ENCODE measurements around the gene IGFBP6. TPM values are rescaled to one million over a fixed set of nuclear protein-coding genes. Genes with fewer than 3 reads are reported as not detected.
A peak's percentile ranks its signal among the peaks of the same experiment; 100 is the strongest.

IGFBP6 gene
- polyA plus RNA-seq, 2 donors, result 40.8 to 59.1 TPM

DNA sequence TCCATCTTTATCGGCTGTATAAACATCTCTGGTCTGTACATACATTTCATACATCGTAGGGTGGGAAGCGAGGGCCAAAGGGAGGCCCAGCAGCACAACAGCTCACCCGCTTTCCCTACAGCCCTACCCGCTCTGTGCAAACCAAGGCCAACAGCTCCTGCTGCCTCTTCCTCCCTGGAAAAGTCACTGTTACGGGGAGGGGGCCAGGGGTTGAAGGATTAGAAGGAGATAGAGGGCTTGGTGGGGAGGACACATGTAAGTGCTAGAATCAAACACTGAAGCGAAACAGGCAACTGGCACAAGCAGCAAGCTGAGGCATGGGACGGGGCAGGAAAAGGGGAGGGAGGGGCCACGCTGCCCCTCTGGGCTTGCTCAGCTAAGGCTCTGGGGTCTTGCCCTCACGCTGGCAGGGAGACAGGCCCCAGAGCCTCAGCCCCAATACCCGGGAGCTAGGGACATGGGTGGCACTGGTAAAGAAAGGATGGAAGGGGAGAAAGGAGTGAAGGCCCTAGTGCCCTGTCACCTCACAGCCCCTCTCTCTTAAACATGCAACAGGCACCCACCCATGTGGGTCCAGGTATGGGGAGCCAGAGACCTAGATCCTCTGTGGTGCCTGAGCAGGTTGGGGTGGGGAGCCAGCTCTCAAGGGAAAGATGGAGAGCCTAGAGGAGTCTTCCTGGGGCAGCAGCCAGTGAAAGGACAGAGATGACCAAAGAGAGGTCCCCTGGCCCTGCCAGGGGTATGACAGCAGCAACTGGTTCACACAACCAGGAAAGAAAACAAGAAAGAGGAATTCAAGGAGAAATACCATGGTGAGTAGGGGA is 32.6 kb upstream of the IGFBP6 start:
- WGBS, 2 donors, result 80% methylated on average over 10 to 11 of the region's 11 CpGs
- H3K36me3 ChIP-seq (ENCODE audit: control insufficient read depth in 2 of 2, insufficient read depth in 2 of 2, low read length in 1 of 2), result peaks cover 3 to 43% of the 10 kb centered on the region in 2 donors
- H3K27ac ChIP-seq (ENCODE audit: low read depth in 2 of 2, low read length in 1 of 2), result peak overlapping the region; percentile 23 to 45
- no peaks in the 10 kb centered on the region for H3K9me3 ChIP-seq (ENCODE audit: control insufficient read depth in 2 of 2, insufficient read depth in 1 of 2, low read depth in 1 of 2, low read length in 1 of 2)
- peaks cover 0 to 29% of the 10 kb centered on the region in 2 donors for H3K4me1 ChIP-seq (ENCODE audit: control insufficient read depth in 2 of 2, insufficient read depth in 2 of 2, low read length in 1 of 2)
- H3K27me3 ChIP-seq (ENCODE audit: control insufficient read depth in 1 of 2, insufficient read depth in 2 of 2, low read length in 2 of 2), result no peaks in the 10 kb centered on the region
- H3K4me3 ChIP-seq (ENCODE audit: low read depth in 1 of 2, low read length in 2 of 2), result no peak overlapping the region

DNA sequence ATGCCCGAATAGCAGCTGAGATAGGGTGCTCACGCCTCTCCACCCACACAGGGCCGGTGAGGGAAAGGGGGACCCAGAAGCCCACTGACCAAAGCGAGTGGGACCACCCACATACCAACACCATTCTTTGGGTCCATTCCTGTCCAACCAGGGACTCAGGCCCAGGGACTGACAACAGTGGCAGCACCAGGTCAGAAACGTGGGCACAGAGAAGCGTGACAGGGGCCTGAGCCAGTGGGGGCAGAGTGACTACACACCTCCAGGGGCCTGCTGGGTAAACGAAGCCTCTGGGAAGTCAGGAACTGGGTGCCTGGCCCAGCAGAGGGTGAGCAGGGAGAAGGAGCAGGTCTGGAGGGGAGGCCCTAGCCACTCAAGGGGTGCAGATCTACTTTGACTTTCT is 32.0 kb upstream of the IGFBP6 start:
- H3K4me1 ChIP-seq (ENCODE audit: control insufficient read depth in 2 of 2, insufficient read depth in 2 of 2, low read length in 1 of 2), result peaks cover 0 to 29% of the 10 kb centered on the region in 2 donors
- H3K4me3 ChIP-seq (ENCODE audit: low read depth in 1 of 2, low read length in 2 of 2), result no peak overlapping the region
- H3K36me3 ChIP-seq (ENCODE audit: control insufficient read depth in 2 of 2, insufficient read depth in 2 of 2, low read length in 1 of 2), result peaks cover 3 to 40% of the 10 kb centered on the region in 2 donors
- peak overlapping the region in 1 of 2 donors; percentile 45 for H3K27ac ChIP-seq (ENCODE audit: low read depth in 2 of 2, low read length in 1 of 2)
- no peaks in the 10 kb centered on the region for H3K9me3 ChIP-seq (ENCODE audit: control insufficient read depth in 2 of 2, insufficient read depth in 1 of 2, low read depth in 1 of 2, low read length in 1 of 2)
- H3K27me3 ChIP-seq (ENCODE audit: control insufficient read depth in 1 of 2, insufficient read depth in 2 of 2, low read length in 2 of 2), result no peaks in the 10 kb centered on the region
- 67 to 82% methylated on average over 7 of the region's 7 CpGs for WGBS, 2 donors

DNA sequence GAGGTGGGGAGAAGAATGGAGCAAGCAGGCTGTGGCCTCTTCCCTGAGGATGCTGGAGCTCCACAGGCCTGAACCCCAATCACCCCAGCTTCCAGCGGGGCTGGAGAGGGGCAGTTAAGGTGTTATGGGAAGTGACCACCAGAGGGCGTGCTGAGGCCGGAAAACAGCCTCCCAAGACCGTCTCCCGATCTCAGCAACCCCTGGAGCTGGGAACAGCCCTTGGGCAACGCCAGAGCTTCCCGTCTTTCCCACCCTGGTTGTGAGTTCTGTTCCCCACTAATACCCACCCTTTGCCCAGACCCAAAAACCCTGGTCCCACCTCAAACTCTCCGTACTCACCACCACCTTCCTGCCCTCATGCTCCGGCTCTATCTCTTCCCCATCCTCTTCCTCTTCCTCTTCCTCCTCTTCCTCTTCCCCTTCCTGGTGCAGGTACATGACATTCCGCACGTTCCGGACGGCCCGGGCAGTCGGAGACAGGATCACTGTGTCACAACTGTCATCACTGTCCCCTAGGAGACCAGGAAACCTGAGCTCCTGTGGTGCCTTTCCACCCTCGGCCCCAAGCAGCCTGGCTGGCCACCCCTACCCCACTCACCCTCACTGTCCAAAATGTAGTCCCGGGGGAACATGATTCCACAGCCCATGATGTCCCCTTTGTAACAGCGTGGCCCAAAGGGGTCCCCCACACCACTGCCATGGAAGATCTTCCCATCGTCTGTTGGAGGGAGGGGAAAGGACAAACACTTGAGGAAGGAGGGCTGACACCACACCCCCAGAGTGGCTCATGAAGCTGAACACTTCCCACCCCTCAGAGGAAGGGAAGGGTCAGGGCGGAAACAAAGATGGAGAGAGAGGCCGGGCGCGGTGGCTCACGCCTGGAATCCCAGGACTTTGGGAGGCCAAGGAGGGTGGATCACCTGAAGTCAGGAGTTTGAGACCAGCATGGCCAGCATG is 31.2 kb upstream of the IGFBP6 start:
- peaks cover 3 to 41% of the 10 kb centered on the region in 2 donors for H3K36me3 ChIP-seq (ENCODE audit: control insufficient read depth in 2 of 2, insufficient read depth in 2 of 2, low read length in 1 of 2)

DNA sequence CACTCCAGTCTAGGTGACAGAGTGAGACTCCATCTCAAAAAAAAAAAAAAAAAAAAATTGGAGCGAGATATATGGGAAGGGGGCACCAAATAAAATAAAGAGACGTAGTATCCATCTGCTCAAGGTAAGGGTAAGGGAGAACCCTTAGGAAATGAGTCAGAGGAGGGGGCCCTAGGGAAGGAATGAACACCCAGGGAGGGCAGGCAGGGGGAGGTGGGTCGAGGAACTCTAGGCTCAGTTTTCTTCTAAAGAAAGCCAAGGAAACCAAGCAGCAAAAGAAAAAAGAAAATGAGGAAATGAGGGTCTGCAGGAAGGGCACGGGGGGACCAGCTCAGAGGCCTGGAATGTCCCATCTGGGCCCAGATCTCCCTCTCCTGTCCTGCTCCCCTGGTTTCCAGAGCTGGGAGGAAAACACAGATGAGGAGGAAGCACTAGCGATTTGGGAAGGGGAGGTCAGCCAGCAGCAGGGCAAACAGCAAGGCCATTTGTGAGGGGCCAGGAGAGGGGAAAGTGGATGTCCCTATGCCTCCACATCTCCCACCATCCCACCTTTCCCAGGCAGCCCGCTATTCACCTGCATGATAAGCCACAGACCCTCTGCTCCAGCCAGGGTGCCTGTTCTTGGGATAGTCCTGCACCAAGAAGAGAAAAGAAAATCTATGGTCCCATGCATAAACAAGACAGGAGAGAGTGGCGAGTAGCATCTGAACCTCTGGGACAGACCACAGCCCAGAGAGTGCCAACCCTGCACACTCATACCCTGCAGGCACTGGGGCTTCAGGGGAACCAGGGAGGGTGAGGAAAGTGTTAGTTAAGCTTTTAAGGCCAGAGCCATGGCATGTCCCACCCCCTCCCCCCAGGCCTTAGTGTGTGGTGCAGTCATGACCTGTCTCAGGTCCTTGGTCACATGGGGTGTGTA is 30.1 kb upstream of the IGFBP6 start:
- no peaks in the 10 kb centered on the region for H3K27me3 ChIP-seq (ENCODE audit: control insufficient read depth in 1 of 2, insufficient read depth in 2 of 2, low read length in 2 of 2)
- 78 to 81% methylated on average over 7 of the region's 7 CpGs for WGBS, 2 donors
- H3K4me1 ChIP-seq (ENCODE audit: control insufficient read depth in 2 of 2, insufficient read depth in 2 of 2, low read length in 1 of 2), result peaks cover 7 to 29% of the 10 kb centered on the region in 2 donors
- no peak overlapping the region for H3K4me3 ChIP-seq (ENCODE audit: low read depth in 1 of 2, low read length in 2 of 2)
- H3K9me3 ChIP-seq (ENCODE audit: control insufficient read depth in 2 of 2, insufficient read depth in 1 of 2, low read depth in 1 of 2, low read length in 1 of 2), result no peaks in the 10 kb centered on the region
- H3K27ac ChIP-seq (ENCODE audit: low read depth in 2 of 2, low read length in 1 of 2), result peak overlapping the region in 1 of 2 donors; percentile 11
- H3K36me3 ChIP-seq (ENCODE audit: control insufficient read depth in 2 of 2, insufficient read depth in 2 of 2, low read length in 1 of 2), result peaks cover 3 to 45% of the 10 kb centered on the region in 2 donors

More for the DNA sequence above, 31.2 kb upstream of the IGFBP6 start:
- 41 to 47% methylated on average over 20 to 24 of the region's 24 CpGs for WGBS, 2 donors
- Histone ChIP-seq H3K27me3 (ENCODE audit: control insufficient read depth in 1 of 2, insufficient read depth in 2 of 2, low read length in 2 of 2) (no peaks in the 10 kb centered on the region), H3K27ac (ENCODE audit: low read depth in 2 of 2, low read length in 1 of 2) (peak overlapping the region; percentile 8 to 76), H3K9me3 (ENCODE audit: control insufficient read depth in 2 of 2, insufficient read depth in 1 of 2, low read depth in 1 of 2, low read length in 1 of 2) (no peaks in the 10 kb centered on the region), H3K4me1 (ENCODE audit: control insufficient read depth in 2 of 2, insufficient read depth in 2 of 2, low read length in 1 of 2) (peaks cover 4 to 32% of the 10 kb centered on the region in 2 donors), H3K4me3 (ENCODE audit: low read depth in 1 of 2, low read length in 2 of 2) (no peak overlapping the region)

DNA sequence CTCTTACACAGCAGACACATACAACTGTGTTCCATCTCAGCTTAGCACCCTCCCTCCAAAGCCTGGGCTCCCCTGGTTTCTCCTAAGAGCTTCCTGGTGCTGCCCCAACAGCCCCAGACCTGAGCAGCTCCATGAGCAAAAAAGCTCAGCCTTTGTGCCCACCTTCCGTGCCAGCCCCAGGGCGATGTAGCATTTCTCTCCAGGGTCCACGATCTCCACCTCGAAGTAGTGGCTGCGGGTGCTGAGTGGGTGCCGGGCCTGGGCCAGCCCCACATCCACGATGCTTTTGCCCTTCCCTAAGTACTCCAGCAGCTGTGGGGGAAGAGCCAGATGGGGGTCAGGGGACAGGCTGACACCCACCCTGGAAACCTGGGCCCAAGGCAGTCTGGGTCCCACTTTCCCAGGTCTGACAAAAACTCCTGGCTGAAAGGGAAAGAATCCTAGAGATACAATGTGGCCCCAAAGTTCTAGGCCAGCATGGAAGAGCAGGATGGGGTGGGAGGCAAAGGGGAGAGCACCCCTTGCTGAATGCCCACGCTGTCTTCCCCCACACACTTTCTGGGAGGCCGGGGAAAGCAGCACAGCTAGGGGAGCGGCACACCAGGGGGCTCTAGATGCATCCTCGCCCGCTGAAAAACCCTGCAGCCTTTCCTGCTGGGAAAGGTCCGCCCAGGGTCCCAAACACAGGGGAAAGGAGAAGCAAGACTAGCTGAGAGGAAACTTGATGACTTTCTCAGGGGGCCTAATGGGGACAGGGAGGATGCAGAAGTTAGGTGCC is 29.3 kb upstream of the IGFBP6 start:
- H3K4me3 ChIP-seq (ENCODE audit: low read depth in 1 of 2, low read length in 2 of 2), result no peak overlapping the region
- H3K9me3 ChIP-seq (ENCODE audit: control insufficient read depth in 2 of 2, insufficient read depth in 1 of 2, low read depth in 1 of 2, low read length in 1 of 2), result no peaks in the 10 kb centered on the region
- H3K27ac ChIP-seq (ENCODE audit: low read depth in 2 of 2, low read length in 1 of 2), result peak overlapping the region; percentile 11 to 28
- peaks cover 7 to 30% of the 10 kb centered on the region in 2 donors for H3K4me1 ChIP-seq (ENCODE audit: control insufficient read depth in 2 of 2, insufficient read depth in 2 of 2, low read length in 1 of 2)
- no peaks in the 10 kb centered on the region for H3K27me3 ChIP-seq (ENCODE audit: control insufficient read depth in 1 of 2, insufficient read depth in 2 of 2, low read length in 2 of 2)
- H3K36me3 ChIP-seq (ENCODE audit: control insufficient read depth in 2 of 2, insufficient read depth in 2 of 2, low read length in 1 of 2), result peaks cover 3 to 45% of the 10 kb centered on the region in 2 donors
- 81 to 86% methylated on average over 13 of the region's 13 CpGs for WGBS, 2 donors

DNA sequence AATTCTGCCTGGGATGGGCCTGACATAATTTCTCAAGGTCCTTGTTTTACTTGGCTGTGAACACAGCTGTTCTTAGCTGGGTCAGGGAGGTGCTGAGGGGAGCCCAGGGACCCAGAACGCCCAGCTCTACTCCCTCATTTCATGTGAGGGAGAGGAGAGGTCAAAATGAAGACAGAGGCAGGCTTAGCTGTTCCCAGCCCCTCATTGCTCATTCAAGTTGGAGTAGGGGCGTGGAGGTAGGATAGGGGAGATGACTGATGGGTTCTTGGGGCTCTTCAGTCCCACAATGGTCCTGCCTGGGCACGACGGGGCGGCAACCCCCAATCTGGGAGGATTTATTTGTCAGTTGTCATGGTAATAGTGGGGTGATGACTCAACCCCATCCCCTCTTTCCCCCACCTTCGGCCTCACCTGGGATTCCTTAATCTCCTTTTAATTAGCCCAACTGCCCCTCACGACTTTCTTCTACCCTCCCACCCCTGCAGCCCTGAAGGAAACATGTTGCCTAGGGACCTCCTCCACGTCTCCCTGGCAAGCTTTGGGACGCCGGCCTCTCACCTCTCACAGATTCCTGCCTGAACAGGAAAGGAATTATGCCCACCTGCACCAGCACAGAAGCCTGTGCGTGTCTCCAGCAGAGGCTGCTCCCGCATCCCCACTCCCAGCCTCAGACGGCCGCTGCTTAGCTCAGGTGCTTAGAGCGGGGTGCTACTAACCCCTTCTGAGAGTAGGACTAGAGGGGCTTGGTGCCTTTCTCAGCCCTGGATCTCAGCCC is 28.5 kb upstream of the IGFBP6 start:
- Histone ChIP-seq H3K27me3 (ENCODE audit: control insufficient read depth in 1 of 2, insufficient read depth in 2 of 2, low read length in 2 of 2) (no peaks in the 10 kb centered on the region), H3K9me3 (ENCODE audit: control insufficient read depth in 2 of 2, insufficient read depth in 1 of 2, low read depth in 1 of 2, low read length in 1 of 2) (no peaks in the 10 kb centered on the region), H3K4me1 (ENCODE audit: control insufficient read depth in 2 of 2, insufficient read depth in 2 of 2, low read length in 1 of 2) (peaks cover 9 to 31% of the 10 kb centered on the region in 2 donors), H3K4me3 (ENCODE audit: low read depth in 1 of 2, low read length in 2 of 2) (no peak overlapping the region), H3K36me3 (ENCODE audit: control insufficient read depth in 2 of 2, insufficient read depth in 2 of 2, low read length in 1 of 2) (peaks cover 3 to 44% of the 10 kb centered on the region in 2 donors), H3K27ac (ENCODE audit: low read depth in 2 of 2, low read length in 1 of 2) (peak overlapping the region in 1 of 2 donors; percentile 57)
- 43 to 63% methylated on average over 15 of the region's 15 CpGs for WGBS, 2 donors

DNA sequence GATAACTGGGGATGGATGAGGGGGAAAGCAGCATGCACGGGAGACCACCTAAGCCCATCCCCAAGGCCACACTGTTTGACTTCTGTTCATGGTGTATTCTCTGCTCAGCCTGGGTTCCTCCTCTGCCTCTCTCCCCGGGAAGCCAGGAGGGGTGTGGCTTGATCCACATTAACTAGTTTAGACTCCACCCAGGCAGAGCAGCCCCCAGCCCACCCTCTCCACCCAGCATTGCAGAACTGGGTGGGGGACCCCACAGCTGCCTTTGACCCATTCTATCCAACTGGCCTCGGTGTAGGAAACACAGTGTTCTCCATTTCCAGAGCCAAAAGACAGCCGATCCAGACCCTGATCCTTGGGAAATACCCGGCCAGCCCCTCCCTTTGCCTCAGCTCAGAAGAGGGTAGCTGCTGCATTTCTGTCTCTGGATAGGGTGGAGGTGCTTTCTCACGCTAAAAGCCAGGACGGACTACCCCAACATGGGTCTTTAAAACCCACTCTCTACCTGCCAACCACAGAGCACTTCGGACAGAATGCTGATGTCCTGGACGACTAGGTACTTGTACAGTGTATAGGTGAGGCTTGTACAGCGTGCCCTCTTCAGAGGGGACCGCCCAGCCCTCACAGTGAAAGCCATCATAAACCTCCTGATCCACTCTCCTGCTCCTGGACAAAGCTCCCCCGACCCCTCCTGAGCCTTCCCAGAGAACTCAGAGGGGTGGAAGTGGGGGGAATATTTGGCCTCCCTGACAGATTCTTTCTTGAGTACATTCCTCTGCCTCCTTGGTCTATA is 27.7 kb upstream of the IGFBP6 start:
- Histone ChIP-seq H3K9me3 (ENCODE audit: control insufficient read depth in 2 of 2, insufficient read depth in 1 of 2, low read depth in 1 of 2, low read length in 1 of 2) (no peaks in the 10 kb centered on the region), H3K4me3 (ENCODE audit: low read depth in 1 of 2, low read length in 2 of 2) (no peak overlapping the region), H3K27ac (ENCODE audit: low read depth in 2 of 2, low read length in 1 of 2) (peak overlapping the region in 1 of 2 donors; percentile 57), H3K36me3 (ENCODE audit: control insufficient read depth in 2 of 2, insufficient read depth in 2 of 2, low read length in 1 of 2) (peaks cover 10 to 42% of the 10 kb centered on the region in 2 donors), H3K27me3 (ENCODE audit: control insufficient read depth in 1 of 2, insufficient read depth in 2 of 2, low read length in 2 of 2) (no peaks in the 10 kb centered on the region), H3K4me1 (ENCODE audit: control insufficient read depth in 2 of 2, insufficient read depth in 2 of 2, low read length in 1 of 2) (peaks cover 10 to 35% of the 10 kb centered on the region in 2 donors)
- WGBS, 2 donors, result 47 to 61% methylated on average over 12 of the region's 12 CpGs
